AG09319 (cell line): ENCODE measurements around the gene PPP1R8.
"Not testable (repeated sequence)": the region's sequence is repeated elsewhere in the genome, so short reads cannot be mapped to it uniquely, and the experiment has no call there.

Source experiments
- DNase-seq: peaks from one replicate; pipeline ENCODE4 v3.0.0-alpha.2; 2010; ENCODE audit warnings: low read depth; ENCODE audit errors: extremely low read depth
- CTCF ChIP-seq: IDR thresholded peaks from 2 replicates; pipeline ENCODE4 v1.5.1; 2011; ENCODE audit warnings: low read depth, mild to moderate bottlenecking, inconsistent platforms, low read length, moderate library complexity

Gene PPP1R8

GRCh38 chr1:27795601-27796000 lies 35.0 kb upstream of the PPP1R8 start:
- no peak for TF ChIP-seq CTCF
- DNase-seq = no peak

GRCh38 chr1:27804791-27805190 lies 25.8 kb upstream of the PPP1R8 start:
- no peak for TF ChIP-seq CTCF
- DNase-seq = no peak

- no peak for DNase-seq
- TF ChIP-seq CTCF = no peak
Observed at GRCh38 chr1:27806758-27807157, 23.8 kb upstream of the PPP1R8 start.

GRCh38 chr1:27807385-27807784 lies 23.2 kb upstream of the PPP1R8 start:
- no peak for TF ChIP-seq CTCF
- DNase-seq = no peak

GRCh38 chr1:27808131-27808530 lies 22.5 kb upstream of the PPP1R8 start:
- not testable (repeated sequence) for DNase-seq

GRCh38 chr1:27809883-27810282 lies 20.7 kb upstream of the PPP1R8 start:
- no peak for TF ChIP-seq CTCF
- no peak for DNase-seq

GRCh38 chr1:27811741-27812500 lies 18.7 kb upstream of the PPP1R8 start:
- no peak for DNase-seq
- no peak for TF ChIP-seq CTCF
